HG03354 (cell line): ENCODE results near the gene MRPL4.
"Not testable (repeated sequence)": the region's sequence is repeated elsewhere in the genome, so short reads cannot be mapped to it uniquely, and the experiment has no call there.

Source experiments
- ATAC-seq: cut with Tn5 transposase; IDR thresholded peaks from one replicate; pipeline ENCODE4 v1.9.1; 2021; ENCODE audit warnings: mild to moderate bottlenecking; ENCODE audit not compliant: unreplicated experiment, poor library complexity, severe bottlenecking

Gene MRPL4

GRCh38 chr19:10258080-10258710 is 6.2 kb downstream of the MRPL4 start:
- ATAC-seq = no peak

DNA sequence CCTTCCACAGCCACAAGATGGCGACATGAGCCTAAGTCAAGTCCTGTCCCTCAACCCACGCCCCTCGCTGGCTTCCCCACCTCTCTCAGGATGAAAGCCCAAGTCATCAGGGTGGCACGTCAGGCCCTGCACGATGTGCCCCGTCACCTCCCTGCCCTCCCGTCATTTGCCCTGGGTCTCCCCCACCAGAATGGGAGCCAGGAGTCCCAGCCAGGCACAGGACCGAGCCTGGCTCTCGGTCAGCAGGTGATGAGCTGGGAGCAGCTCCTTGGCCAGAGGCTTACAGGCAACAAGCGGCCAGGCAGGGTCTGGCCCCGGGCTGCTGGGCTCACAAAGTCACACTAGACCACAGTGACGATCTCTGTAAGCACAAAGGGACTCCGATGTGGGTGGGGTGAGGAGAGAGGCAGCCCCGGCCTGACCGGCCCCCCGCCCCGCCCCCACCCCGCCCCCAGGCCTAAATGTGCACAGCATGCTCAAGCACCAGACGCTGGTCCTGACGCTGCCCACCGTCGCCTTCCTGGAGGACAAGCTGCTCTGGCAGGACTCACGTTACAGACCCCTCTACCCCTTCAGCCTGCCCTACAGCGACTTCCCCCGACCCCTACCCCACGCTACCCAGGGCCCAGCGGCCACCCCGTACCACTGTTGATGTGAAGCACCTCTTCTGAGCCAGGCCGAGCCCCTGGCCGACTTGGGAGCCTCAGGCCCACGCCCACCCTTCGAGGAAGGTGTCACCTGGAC is 7.3 kb downstream of the MRPL4 start:
- ATAC-seq = no peak

DNA sequence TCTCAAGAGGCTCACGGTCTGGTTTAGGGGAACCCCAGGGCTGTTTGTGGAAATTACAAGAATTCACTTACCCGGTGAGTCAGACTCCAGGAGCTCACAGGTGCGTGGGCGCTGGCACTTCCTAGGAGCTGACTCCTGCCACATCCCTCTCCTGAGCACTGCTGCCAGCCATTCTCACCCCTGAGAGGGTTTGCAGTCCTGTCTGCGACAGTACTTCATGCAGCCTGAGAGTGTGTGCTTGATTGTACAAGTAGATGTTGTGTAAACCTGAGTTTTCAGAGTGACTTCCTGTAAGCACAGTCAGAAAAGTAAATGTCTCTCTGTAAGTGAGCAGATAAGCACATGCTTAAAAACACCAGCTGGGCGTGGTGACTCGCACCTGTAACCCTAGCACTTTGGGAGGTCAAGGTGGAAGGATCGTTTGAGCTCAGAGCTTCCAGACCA is 8.1 kb downstream of the MRPL4 start:
- no peak for ATAC-seq

DNA sequence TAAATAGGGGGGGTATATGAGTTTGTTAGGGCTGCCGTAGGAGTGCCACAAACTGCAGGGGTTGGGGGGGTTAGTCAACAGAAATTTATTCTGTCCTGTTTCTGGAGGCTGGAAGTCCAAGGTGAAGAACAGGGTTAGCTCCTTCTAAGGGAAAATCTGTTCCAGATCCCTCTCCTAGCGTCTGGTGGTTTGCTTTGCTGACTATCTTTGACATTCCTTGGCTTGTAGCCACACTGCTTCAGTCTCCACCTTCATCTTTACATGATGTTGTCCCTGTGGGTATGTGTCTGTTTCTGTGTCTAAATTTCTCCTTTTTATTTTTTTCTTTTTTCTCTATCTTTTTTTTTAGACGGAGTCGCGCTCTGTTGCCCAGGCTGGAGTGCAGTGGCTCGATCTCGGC is 10.8 kb downstream of the MRPL4 start:
- no peak for ATAC-seq

DNA sequence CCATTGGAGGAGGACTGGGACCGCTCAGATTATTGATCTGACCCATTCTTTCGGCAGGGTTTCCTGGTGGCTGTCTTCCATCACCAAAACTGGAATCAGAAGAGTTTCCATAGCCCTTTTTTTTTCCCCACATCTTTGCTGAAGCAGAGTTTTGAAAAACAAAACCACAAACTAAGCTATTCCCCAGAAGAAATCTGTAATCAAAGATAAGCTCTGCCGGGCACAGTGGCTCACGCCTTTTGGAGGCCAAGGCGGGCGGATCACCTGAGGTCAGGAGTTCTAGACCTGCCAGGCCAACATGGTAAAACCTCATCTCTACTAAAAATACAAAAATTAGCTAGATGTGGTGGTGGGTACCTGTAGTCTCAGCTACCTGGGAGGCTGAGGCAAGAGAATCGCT is 14.7 kb downstream of the MRPL4 start:
- ATAC-seq = no peak

DNA sequence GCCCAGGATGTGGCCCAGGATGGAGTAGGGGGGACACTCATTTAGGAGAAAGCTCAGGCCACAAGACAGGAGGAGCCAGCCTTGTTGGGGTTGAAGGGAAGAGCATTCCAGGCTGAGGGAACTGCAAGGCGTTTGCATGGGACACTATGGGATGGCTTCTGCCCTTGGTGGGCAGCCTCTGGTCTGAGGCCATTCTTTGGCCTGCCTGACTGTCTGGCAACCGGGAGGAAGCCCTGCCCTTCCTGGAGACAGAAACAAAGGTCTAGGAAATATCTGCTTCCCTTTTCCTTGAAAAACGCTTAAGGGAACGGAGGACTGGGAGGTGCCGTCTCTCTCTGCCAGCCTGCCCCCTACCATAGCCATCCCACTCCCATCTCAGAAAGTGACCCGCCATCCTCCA is 16.1 kb downstream of the MRPL4 start:
- ATAC-seq = no peak

DNA sequence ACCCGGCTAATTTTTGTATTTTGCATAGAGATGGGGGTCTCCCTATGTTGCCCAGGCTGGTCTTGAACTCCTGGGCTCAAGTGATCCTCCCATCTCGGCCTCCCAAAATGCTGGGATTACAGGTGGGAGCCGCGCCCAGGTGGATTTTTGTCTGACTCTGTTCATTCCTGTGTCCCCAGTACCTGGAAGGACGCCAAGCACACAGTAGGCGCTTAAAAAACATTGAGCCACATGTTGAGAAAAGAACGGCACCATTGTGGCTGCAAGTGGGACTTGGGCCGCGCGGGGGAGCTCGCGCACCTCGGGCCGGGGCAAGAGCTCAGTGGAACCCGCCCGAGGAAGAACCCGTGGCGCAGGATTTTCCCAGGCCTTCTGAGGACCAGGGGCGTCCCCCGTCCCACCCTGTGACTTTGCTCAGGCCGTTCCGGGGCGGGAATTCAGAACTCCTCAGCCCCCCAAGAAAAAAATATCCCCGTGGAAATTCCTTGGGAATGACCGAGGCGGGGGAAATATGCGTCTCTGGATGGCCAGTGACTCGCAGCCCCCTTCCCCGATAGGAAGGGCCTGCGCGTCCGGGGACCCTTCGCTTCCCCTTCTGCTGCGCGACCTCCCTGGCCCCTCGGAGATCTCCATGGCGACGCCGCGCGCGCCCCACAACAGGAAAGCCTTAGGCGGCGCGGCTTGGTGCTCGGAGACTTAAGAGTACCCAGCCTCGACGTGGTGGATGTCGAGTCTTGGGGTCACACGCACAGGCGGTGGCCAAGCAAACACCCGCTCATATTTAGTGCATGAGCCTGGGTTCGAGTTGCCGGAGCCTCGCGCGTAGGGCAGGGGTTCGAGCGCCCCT is 17.5 kb downstream of the MRPL4 start:
- ATAC-seq = peak; percentile 49

DNA sequence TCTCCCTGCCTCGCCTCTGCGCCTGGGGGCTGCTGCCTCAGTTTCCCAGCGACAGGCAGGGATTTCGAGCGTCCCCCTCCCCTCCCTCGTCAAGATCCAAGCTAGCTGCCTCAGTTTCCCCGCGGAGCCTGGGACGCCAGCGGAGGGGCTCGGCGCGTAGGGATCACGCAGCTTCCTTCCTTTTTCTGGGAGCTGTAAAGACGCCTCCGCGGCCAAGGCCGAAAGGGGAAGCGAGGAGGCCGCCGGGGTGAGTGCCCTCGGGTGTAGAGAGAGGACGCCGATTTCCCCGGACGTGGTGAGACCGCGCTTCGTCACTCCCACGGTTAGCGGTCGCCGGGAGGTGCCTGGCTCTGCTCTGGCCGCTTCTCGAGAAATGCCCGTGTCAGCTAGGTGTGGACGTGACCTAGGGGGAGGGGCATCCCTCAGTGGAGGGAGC is 18.2 kb downstream of the MRPL4 start:
- ATAC-seq = peak; percentile 46

DNA sequence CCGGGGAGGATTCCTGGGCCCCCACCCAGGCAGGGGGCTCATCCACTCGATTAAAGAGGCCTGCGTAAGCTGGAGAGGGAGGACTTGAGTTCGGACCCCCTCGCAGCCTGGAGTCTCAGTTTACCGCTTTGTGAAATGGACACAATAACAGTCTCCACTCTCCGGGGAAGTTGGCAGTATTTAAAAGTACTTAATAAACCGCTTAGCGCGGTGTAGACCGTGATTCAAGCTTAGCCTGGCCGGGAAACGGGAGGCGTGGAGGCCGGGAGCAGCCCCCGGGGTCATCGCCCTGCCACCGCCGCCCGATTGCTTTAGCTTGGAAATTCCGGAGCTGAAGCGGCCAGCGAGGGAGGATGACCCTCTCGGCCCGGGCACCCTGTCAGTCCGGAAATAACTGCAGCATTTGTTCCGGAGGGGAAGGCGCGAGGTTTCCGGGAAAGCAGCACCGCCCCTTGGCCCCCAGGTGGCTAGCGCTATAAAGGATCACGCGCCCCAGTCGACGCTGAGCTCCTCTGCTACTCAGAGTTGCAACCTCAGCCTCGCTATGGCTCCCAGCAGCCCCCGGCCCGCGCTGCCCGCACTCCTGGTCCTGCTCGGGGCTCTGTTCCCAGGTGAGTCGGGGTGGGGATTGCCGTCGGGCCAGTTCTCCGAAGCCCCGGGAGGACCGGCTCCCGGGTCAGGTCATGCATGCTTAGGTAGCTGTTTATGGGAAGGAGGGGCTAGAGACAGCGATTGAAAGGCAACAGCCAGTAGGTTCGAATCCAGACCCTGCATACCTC is 18.8 kb downstream of the MRPL4 start, which contains the start of gene ICAM1:
Gene ICAM1 (plus strand): TSS at position 505 of the 779 bp plus-strand sequence. CDS start 40 bp downstream, at position 545.
- peak; percentile 57 for ATAC-seq

- ATAC-seq = peak; percentile 29
Observed at GRCh38 chr19:10271543-10272086, 19.6 kb downstream of the MRPL4 start.

DNA sequence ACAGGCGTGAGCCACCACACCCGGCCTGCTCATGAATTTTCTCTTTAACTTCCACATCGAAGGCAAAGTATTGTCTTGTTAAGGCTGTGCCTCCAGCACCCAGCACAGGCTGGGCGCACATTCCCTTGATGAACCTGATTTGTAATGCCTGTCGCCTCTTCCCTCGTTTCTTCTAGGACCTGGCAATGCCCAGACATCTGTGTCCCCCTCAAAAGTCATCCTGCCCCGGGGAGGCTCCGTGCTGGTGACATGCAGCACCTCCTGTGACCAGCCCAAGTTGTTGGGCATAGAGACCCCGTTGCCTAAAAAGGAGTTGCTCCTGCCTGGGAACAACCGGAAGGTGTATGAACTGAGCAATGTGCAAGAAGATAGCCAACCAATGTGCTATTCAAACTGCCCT is 22.6 kb downstream of the MRPL4 start:
- no peak for ATAC-seq

DNA sequence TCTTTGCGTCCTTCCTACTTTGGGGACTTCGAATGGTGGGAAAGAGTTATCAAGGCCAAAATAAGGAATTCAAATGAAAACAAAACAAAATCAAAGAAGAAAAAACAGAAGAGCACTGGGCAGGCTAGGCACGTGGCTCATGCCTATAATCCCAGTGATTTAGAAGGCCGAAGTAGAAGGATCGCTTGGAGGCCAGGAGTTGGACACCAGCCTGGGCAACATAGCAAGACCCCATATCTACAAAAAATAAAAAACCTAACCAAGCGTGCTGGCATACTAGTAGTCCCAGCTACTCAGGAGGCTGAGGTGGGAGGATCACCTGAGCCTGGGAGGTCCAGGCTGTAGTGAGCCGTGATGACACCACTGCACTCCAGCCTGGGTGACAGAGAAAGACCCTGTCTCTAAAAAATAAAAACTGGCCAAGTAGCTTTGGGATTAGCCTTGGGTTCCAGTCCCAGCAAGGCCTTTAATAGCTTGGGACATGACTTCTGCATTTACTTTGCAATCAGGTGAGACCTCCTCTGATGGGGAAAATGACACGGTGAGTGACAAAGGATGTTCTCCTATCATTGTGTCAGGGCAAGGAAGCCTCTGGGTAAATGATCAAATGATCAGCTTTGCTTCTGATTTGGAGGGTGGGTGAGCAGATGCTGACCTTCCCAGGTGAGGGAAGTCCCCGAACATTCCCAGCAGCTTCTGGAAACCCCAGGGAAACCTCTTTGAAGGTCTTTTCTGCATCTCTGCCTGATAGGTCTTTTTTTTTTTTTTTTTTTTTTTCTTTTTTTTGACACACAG is 26.0 kb downstream of the MRPL4 start:
- no peak for ATAC-seq

DNA sequence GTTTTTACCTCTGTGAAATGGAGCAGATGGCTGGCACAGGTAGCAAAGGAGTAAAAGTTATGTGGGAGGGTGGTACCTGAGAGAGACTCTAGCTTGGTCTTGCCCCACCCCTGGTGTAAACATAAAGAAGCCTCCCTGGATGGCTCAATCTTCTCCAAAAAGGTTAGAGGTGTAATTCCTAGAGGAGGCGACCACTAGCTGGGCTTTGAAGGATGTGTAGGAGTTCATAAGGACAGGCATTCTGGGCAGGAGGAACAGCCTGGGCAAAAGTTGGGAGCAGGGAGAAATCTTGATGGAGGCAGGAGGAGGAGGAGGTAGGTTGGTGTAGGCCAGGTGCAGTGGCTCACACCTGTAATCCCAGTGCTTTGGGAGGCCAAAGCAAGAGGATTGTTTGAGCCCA is 26.9 kb downstream of the MRPL4 start:
- ATAC-seq = no peak

- ATAC-seq = no peak
Observed at GRCh38 chr19:10279737-10280442, 27.9 kb downstream of the MRPL4 start.

GRCh38 chr19:10282043-10282442 is 30.0 kb downstream of the MRPL4 start:
- ATAC-seq = not testable (repeated sequence)

DNA sequence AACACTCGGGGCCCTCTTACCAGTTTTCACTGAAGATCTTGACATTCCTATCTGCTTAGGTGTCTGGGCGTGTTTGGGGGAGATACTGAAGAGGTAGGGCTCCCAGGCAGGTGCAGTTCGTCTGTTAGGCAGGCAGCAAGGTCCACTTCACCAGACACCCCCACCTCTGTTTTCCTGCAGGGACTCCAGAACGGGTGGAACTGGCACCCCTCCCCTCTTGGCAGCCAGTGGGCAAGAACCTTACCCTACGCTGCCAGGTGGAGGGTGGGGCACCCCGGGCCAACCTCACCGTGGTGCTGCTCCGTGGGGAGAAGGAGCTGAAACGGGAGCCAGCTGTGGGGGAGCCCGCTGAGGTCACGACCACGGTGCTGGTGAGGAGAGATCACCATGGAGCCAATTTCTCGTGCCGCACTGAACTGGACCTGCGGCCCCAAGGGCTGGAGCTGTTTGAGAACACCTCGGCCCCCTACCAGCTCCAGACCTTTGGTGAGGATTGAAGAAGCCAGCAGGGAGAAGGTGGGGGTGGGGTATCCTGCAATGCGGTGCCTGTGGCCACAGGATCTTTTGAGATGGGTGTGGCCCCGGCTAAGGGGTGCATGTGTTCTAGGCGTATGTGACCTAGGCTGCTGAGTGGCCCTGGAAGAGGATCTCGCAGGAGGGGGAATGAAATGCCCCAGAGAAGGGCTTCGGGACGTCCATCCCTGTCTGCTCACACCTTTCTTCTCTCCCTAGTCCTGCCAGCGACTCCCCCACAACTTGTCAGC is 31.5 kb downstream of the MRPL4 start:
- no peak for ATAC-seq
